K562 (cell line): ENCODE data around the gene EPB41L1. TPM values are rescaled to one million over a fixed set of nuclear protein-coding genes. Genes with fewer than 3 reads are reported as not detected.
A peak's percentile ranks its signal among the peaks of the same experiment; 100 is the strongest.

ENCODE experiments used
- CBX5 ChIP-seq: IDR thresholded peaks from 2 replicates; pipeline ENCODE4 v1.6.1; 2014; ENCODE audit warnings: low read depth, borderline replicate concordance
- KLF1 ChIP-seq: fragments of 450-650 bp; IDR thresholded peaks from 2 replicates; pipeline ENCODE4 v1.6.1; 2016; ENCODE audit warnings: missing genetic modification characterization, missing compliant biosample characterization
- NELFE ChIP-seq: IDR thresholded peaks from 2 replicates; pipeline ENCODE4 v1.6.1; 2011; ENCODE audit warnings: mild to moderate bottlenecking; ENCODE audit not compliant: insufficient read depth, insufficient read length
- SMAD4 ChIP-seq: fragments of 250-450 bp; sonication (Bioruptor Pico); conservative IDR thresholded peaks from 2 replicates; pipeline ENCODE4 v1.8.0; 2021; ENCODE audit warnings: inconsistent platforms, mild to moderate bottlenecking, moderate library complexity
- ZFPM2 ChIP-seq: fragments of 250-450 bp; sonication (Bioruptor Pico); IDR thresholded peaks from 2 replicates; pipeline ENCODE4 v1.5.1; 2022; ENCODE audit warnings: mild to moderate bottlenecking
- ZNF717 ChIP-seq: fragments of 250-450 bp; sonication (Bioruptor Pico); IDR thresholded peaks from 2 replicates; pipeline ENCODE4 v1.5.0; 2021
- polyA plus RNA-seq, 8 experiments: library from polyadenylated mRNA; depleted of rRNA in 4 of 8; stranded (reverse) in 5 of 8; unstranded in 3 of 8; fragments of >200 nt; fragmentation: Nextera tagmentation in 2 of 8; fragmentation: Illumina TruSeq in 1 of 8; extraction: Ambion mirVana in 2 of 8; extraction: Trizol in 1 of 8; gene quantifications; 2 replicates each; pipeline versions ENCODE4 v1.2.1 to v1.2.3, GENCODE V29; 2011 to 2014; ENCODE audit warnings: inconsistent platforms in 1 of 8, missing spikeins in 1 of 8
- total RNA-seq, 7 experiments: library from RNA; depleted of rRNA in 6 of 7; stranded (reverse); fragments of >200 nt in 6 of 7; fragmentation: Illumina TruSeq in 2 of 7; extraction: Trizol in 2 of 7; gene quantifications; 2 replicates each; pipeline versions ENCODE4 v1.2.1 to v1.2.3, GENCODE V29; 2011 to 2021; ENCODE audit warnings: low replicate concordance in 1 of 7
- TF ChIP-seq, protein P1 (sequence below): fragments of 450-650 bp; IDR thresholded peaks from 2 replicates; pipeline ENCODE4 v1.6.1; 2018; ENCODE audit not compliant: partially characterized antibody
- TF ChIP-seq, protein P2 (sequence below), 2 experiments: fragments of 150-350 bp in 1 of 2; IDR thresholded peaks; 2 replicates each; pipeline ENCODE4 v1.6.1; 2012 to 2016; ENCODE audit warnings: low read depth in 2 of 2, low read length in 2 of 2, mild to moderate bottlenecking in 1 of 2, moderate library complexity in 1 of 2
- TF ChIP-seq, protein P3 (sequence below): sonication (generic); formaldehyde crosslinking; IDR thresholded peaks from 2 replicates; pipeline ENCODE4 v1.8.0; 2022; ENCODE audit warnings: mild to moderate bottlenecking, low read depth, missing genetic modification reagents
- TF ChIP-seq, protein P4 (sequence below): fragments of 250-450 bp; sonication (Bioruptor Pico); IDR thresholded peaks from 2 replicates; pipeline ENCODE4 v1.9.0; 2021; ENCODE audit warnings: mild to moderate bottlenecking, inconsistent platforms
- TF ChIP-seq, protein P5 (sequence below), 3 experiments: IDR thresholded peaks in 2 of 3; conservative IDR thresholded peaks in 1 of 3; 2 replicates each; pipeline ENCODE4 v1.5.1; 2011 to 2012; ENCODE audit warnings: low read length in 3 of 3, mild to moderate bottlenecking in 3 of 3, control low read depth in 2 of 3, improper control_type of control experiment in 1 of 3, inconsistent platforms in 1 of 3, low read depth in 1 of 3, mixed read lengths in 1 of 3, moderate library complexity in 1 of 3; ENCODE audit not compliant: insufficient read depth in 2 of 3

Gene EPB41L1
- total and polyA plus RNA-seq, 9 of the 15 experiments (the other 6 are each of a cell fraction or from before 2014, with no cell fraction given): 0.11 to 4.3 (median 1.3) TPM

DNA sequence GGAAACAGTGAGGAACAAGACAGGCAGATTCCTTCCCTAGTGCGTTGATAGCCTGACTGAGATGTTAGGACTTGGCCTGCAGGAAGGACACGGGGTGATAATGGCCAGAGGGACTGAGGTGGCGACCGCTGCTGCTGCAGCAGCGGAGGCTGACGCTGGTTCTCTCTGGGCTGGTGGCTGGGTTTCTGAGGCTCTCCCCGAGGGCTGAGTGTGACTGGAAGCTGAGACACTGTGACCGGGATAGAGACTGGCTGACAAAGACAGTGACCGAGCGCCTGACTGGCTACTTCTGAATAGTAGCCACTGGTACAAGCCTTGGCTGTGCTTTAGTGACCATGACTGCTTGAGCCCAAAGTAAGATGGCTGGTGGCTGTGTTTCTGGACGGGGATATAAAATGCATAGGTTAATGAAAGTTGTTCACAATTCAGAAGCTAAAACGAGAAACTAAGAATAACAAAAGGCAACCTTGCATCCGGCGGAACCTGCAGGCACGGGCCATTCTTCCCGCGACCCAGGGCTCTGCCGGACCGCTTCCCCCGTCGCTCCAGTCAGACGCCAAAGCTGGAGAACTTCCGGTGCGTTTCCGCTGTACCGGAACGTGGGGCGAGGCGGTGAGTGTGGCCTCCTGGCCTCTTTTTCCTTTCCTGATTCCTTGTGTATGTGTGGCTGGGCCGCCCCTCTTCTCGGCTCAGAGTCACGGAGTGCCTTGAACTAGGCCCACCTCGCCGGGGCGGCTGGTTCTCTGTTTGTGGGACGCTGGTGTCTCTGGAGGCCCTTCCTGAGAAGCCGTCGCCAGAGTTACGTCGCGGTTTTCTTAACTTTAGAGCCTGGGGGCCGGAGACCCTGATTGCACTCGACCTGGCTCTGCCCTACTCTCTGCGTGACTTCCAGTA is 81.6 kb downstream of the EPB41L1 start, which contains the start of gene AAR2 (continued):
- TF ChIP-seq, protein P1, sequence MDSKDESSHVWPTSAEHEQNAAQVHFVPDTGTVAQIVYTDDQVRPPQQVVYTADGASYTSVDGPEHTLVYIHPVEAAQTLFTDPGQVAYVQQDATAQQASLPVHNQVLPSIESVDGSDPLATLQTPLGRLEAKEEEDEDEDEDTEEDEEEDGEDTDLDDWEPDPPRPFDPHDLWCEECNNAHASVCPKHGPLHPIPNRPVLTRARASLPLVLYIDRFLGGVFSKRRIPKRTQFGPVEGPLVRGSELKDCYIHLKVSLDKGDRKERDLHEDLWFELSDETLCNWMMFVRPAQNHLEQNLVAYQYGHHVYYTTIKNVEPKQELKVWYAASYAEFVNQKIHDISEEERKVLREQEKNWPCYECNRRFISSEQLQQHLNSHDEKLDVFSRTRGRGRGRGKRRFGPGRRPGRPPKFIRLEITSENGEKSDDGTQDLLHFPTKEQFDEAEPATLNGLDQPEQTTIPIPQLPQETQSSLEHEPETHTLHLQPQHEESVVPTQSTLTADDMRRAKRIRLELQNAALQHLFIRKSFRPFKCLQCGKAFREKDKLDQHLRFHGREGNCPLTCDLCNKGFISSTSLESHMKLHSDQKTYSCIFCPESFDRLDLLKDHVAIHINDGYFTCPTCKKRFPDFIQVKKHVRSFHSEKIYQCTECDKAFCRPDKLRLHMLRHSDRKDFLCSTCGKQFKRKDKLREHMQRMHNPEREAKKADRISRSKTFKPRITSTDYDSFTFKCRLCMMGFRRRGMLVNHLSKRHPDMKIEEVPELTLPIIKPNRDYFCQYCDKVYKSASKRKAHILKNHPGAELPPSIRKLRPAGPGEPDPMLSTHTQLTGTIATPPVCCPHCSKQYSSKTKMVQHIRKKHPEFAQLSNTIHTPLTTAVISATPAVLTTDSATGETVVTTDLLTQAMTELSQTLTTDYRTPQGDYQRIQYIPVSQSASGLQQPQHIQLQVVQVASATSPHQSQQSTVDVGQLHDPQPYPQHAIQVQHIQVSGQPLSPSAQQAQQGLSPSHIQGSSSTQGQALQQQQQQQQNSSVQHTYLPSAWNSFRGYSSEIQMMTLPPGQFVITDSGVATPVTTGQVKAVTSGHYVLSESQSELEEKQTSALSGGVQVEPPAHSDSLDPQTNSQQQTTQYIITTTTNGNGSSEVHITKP: peak; percentile 18
- TF ChIP-seq SMAD4 (peak; percentile 64), NELFE (no peak), ZFPM2 (CRISPR knock-in tag) (no peak), CBX5 (0 out of 2 replicates have a peak, but pooled peaks have one; percentile 42), KLF1 (peak; percentile 28; the same call in 1 of the 2 replicates), ZNF717 (CRISPR knock-in tag) (no peak)
- TF ChIP-seq, protein P2, sequence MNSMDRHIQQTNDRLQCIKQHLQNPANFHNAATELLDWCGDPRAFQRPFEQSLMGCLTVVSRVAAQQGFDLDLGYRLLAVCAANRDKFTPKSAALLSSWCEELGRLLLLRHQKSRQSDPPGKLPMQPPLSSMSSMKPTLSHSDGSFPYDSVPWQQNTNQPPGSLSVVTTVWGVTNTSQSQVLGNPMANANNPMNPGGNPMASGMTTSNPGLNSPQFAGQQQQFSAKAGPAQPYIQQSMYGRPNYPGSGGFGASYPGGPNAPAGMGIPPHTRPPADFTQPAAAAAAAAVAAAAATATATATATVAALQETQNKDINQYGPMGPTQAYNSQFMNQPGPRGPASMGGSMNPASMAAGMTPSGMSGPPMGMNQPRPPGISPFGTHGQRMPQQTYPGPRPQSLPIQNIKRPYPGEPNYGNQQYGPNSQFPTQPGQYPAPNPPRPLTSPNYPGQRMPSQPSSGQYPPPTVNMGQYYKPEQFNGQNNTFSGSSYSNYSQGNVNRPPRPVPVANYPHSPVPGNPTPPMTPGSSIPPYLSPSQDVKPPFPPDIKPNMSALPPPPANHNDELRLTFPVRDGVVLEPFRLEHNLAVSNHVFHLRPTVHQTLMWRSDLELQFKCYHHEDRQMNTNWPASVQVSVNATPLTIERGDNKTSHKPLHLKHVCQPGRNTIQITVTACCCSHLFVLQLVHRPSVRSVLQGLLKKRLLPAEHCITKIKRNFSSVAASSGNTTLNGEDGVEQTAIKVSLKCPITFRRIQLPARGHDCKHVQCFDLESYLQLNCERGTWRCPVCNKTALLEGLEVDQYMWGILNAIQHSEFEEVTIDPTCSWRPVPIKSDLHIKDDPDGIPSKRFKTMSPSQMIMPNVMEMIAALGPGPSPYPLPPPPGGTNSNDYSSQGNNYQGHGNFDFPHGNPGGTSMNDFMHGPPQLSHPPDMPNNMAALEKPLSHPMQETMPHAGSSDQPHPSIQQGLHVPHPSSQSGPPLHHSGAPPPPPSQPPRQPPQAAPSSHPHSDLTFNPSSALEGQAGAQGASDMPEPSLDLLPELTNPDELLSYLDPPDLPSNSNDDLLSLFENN (IDR thresholded peaks at IDR 0.05; ENCODE audit: low read depth in 2 of 2, low read length in 2 of 2): no peak
- TF ChIP-seq, protein P3, sequence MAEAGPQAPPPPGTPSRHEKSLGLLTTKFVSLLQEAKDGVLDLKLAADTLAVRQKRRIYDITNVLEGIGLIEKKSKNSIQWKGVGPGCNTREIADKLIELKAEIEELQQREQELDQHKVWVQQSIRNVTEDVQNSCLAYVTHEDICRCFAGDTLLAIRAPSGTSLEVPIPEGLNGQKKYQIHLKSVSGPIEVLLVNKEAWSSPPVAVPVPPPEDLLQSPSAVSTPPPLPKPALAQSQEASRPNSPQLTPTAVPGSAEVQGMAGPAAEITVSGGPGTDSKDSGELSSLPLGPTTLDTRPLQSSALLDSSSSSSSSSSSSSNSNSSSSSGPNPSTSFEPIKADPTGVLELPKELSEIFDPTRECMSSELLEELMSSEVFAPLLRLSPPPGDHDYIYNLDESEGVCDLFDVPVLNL (CRISPR knock-in tag): no peak
- TF ChIP-seq, protein P4, sequence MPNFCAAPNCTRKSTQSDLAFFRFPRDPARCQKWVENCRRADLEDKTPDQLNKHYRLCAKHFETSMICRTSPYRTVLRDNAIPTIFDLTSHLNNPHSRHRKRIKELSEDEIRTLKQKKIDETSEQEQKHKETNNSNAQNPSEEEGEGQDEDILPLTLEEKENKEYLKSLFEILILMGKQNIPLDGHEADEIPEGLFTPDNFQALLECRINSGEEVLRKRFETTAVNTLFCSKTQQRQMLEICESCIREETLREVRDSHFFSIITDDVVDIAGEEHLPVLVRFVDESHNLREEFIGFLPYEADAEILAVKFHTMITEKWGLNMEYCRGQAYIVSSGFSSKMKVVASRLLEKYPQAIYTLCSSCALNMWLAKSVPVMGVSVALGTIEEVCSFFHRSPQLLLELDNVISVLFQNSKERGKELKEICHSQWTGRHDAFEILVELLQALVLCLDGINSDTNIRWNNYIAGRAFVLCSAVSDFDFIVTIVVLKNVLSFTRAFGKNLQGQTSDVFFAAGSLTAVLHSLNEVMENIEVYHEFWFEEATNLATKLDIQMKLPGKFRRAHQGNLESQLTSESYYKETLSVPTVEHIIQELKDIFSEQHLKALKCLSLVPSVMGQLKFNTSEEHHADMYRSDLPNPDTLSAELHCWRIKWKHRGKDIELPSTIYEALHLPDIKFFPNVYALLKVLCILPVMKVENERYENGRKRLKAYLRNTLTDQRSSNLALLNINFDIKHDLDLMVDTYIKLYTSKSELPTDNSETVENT (CRISPR knock-in tag): peak; percentile 49; the same call in 1 of the 2 replicates
- TF ChIP-seq, protein P5, sequence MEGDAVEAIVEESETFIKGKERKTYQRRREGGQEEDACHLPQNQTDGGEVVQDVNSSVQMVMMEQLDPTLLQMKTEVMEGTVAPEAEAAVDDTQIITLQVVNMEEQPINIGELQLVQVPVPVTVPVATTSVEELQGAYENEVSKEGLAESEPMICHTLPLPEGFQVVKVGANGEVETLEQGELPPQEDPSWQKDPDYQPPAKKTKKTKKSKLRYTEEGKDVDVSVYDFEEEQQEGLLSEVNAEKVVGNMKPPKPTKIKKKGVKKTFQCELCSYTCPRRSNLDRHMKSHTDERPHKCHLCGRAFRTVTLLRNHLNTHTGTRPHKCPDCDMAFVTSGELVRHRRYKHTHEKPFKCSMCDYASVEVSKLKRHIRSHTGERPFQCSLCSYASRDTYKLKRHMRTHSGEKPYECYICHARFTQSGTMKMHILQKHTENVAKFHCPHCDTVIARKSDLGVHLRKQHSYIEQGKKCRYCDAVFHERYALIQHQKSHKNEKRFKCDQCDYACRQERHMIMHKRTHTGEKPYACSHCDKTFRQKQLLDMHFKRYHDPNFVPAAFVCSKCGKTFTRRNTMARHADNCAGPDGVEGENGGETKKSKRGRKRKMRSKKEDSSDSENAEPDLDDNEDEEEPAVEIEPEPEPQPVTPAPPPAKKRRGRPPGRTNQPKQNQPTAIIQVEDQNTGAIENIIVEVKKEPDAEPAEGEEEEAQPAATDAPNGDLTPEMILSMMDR (IDR thresholded peaks at IDR 0.05 in 2 of 3, conservative IDR thresholded peaks at IDR 0.05 in 1 of 3; ENCODE audit: insufficient read depth in 2 of 3, low read depth in 1 of 3, low read length in 3 of 3): no peak
